Epithelial cell of proximal tubule (primary cell): ENCODE measurements around the gene SHANK1. TPM values are rescaled to one million over a fixed set of nuclear protein-coding genes. Genes with fewer than 3 reads are reported as not detected.

ENCODE experiments used
- DNase-seq: peaks from one replicate; pipeline ENCODE4 v3.0.0-alpha.2; 2011; ENCODE audit warnings: low read depth
- H3K4me3 ChIP-seq: 2 replicates; pipeline ENCODE4 v1.5.1; 2011; ENCODE audit warnings: low read depth, mild to moderate bottlenecking, low read length
- total RNA-seq: library from RNA; depleted of rRNA; stranded (reverse); fragments of >200 nt; gene quantifications from 2 replicates; pipeline ENCODE4 v1.2.3, GENCODE V29; 2015
- TF ChIP-seq, protein P1 (sequence below): conservative IDR thresholded peaks from 2 replicates; pipeline ENCODE4 v1.5.1; 2012; ENCODE audit warnings: low read depth, mild to moderate bottlenecking, low read length

SHANK1 gene
- total RNA-seq, 1 donor from 2014 or later: 0.29 TPM

DNA sequence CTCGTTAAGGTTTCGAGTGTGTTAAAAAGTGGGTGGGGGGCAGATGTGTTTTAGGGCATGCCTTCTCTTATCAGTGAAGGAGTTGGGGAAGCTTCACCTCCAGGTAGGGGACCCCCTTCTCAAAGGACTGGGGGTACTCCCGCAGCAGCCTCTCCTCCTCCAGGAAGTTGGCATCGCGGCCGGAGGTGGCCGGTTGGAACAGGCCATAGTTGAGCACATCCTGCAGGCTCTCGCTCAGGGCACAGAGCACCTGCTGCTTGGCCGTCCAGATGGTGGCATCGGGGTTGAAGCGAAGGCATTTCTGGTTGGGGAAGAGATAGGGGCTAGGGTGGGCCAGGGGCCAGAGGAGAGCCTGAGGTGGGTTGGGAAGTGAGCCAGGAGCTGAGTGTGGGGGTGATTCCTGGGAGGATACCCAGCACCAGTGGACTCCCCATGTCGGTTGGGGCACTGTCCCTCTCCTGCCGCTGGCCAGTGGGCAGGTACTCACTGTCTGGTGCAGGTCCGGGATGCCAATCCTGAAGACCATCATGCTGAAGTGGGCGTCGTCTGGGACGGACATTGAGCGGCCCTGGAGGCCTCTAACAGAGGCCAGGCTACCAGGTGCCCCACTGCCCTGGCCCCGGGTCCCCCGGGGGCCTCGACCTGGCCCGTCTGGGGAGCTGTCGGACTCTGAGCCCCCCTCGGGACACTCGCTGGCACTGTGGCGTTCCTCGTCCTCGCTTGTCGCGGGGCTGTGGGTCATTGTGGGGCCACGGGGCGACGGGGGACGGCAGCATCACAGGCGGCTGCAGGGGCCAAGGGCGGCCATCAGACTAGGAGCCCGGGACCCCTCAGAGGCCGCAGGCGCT lies 3.2 kb downstream of the SHANK1 start:
- TF ChIP-seq, protein P1, sequence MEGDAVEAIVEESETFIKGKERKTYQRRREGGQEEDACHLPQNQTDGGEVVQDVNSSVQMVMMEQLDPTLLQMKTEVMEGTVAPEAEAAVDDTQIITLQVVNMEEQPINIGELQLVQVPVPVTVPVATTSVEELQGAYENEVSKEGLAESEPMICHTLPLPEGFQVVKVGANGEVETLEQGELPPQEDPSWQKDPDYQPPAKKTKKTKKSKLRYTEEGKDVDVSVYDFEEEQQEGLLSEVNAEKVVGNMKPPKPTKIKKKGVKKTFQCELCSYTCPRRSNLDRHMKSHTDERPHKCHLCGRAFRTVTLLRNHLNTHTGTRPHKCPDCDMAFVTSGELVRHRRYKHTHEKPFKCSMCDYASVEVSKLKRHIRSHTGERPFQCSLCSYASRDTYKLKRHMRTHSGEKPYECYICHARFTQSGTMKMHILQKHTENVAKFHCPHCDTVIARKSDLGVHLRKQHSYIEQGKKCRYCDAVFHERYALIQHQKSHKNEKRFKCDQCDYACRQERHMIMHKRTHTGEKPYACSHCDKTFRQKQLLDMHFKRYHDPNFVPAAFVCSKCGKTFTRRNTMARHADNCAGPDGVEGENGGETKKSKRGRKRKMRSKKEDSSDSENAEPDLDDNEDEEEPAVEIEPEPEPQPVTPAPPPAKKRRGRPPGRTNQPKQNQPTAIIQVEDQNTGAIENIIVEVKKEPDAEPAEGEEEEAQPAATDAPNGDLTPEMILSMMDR: no peak
- H3K4me3 ChIP-seq: no peak overlapping the region
- DNase-seq: no peak

DNA sequence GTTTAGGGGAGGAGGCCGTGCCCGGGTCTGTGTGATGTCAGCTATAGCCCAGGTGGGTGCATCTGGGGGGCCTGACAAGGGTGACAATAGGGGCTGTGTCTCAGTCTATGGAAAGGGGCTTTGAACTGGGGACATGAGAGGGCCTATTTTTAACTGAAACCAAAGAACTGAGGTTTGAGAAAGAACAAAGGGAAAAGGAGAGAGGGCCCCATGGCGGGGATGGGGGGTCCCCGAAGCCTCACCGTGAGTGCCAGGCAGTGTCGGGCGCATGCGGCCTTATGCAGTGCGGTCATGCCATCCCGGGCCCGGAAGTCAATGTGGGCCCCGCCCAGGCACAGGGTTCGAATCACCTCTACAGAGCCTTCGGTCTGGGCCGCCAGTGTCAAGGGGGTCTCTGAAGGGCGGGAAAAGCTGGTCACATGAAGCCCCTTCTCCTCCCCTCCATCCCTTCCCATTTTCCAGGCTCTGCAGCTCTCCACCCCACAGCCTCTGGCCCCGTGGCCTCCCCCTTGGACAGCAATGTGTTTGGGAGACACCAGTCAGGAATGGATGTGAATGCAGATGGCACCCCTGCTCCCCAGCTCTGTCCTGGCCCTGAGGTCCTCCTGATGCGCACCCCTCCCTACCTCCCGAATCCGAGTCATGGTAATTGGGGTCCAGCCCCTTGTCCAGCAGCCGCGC lies 5.9 kb downstream of the SHANK1 start:
- no peak for DNase-seq
- TF ChIP-seq, protein P1: no peak
- no peak overlapping the region for H3K4me3 ChIP-seq

DNA sequence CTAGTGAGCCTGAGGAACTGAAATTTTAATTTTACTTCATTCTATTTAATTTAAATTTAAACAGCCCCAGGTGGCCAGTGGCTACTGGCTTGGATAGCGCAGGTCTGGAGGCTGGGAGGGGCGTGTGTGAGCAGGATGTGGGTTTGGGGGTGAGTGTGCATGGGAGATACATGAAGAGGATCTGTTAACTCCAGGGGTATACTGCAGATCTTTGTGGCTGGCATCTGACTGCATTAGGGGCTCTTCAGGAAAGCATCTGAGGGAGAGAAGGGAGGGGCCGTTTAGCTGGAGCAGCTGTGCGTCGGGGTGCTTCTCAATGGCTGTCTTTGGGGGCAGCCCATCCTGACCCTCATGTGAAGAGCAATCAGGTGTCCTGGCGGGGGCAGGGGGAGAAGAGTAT lies 6.8 kb downstream of the SHANK1 start:
- no peak for DNase-seq
- TF ChIP-seq, protein P1: no peak
- no peak overlapping the region for H3K4me3 ChIP-seq

DNA sequence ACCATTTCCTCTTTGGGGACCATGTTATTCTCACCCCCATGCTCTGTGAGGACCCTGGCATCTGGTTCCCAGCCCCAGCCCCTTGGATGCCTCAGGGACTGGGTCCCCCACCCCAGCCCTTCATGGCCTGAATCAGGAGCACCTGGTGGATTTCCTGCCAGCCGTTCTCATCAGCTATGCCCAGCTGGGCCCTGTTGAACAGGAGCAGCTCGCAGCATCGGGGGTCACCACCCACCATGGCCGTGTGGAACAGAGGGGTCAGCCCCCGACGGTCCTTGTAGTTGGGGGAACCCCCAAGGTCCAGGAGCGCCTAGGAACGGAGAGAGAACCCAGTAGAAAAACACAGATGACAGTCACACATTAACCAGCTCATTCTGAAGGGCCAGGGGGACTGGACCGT lies 7.8 kb downstream of the SHANK1 start:
- DNase-seq: no peak
- TF ChIP-seq, protein P1: no peak
- H3K4me3 ChIP-seq: no peak overlapping the region

DNA sequence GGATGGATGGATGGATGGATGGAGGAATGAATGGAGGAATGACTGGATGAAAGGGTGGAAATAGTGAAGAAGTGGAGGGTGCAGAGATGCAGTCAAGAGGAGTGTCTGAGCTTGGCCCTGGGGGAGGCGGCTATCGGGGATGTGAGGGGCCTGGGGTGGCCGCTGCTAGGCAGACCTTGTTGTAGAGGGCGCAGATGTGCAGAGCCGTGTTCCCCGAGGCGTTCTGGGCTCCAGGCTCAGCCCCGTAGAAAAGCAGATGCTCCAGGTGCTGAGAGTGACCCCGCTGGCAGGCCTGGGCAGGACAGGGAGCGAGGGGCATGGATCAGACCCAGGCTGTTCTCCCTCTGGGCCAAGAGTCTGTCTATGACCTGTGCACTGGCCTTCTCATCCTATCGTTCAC lies 8.4 kb downstream of the SHANK1 start:
- DNase-seq: no peak
- H3K4me3 ChIP-seq: no peak overlapping the region
- TF ChIP-seq, protein P1: no peak

DNA sequence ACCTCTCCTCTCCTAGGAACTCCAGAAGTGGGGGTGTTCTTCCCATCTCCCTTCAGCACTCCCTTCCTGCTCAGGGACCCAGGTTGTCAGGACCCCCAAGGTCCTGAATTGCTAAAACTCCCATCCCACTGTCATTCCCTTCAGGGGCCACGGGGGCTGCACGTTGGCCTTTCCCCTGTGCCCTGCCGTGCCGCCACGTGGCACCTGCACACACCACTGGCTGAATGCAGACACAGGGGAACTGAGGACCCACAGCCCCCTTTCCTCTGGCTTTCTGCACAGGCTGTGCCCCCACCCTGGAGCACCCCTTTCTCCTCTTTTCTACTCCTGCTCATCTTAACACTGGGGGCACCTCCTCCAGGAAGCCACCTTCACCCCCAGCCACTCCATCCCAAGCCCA lies 9.0 kb downstream of the SHANK1 start:
- TF ChIP-seq, protein P1: no peak
- DNase-seq: no peak
- H3K4me3 ChIP-seq: no peak overlapping the region
